OCI-M1 (cell line): ENCODE results near the gene HOXD4.

Experiments used
- DNase-seq: peaks from one replicate; lab custom pipeline; 2025; lab: John Stamatoyannopoulos, UW

The HOXD4 gene

DNA sequence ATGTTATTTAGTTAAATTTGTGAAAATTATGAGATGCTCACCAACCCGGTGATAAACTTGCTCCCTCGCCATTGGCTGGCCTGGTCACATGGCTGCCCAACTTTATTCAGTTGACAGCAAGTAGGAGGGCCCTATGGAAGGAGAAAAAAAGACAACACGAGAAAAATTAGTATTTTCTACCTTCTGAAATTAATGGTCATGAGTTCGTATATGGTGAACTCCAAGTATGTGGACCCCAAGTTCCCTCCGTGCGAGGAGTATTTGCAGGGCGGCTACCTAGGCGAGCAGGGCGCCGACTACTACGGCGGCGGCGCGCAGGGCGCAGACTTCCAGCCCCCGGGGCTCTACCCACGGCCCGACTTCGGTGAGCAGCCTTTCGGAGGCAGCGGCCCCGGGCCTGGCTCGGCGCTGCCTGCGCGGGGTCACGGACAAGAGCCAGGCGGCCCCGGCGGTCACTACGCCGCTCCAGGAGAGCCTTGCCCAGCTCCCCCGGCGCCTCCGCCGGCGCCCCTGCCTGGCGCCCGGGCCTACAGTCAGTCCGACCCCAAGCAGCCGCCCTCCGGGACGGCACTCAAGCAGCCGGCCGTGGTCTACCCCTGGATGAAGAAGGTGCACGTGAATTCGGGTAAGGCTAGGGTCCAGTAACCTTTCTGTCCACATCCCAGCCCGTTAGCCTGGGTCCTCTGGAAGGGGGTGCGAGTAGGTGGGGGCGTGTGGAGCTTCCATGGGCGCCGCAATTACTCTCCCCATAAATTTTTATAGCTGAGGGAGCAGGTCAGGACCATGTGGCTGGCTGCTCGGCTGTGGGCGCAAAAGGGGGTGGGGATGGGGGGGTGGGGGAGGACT lies at the start of gene HOXD4:
TSS of gene HOXD4 (plus strand) at position 109 of the 846 bp plus-strand sequence. CDS start at position 193, 84 bp downstream.
- DNase-seq, result no peak

DNA sequence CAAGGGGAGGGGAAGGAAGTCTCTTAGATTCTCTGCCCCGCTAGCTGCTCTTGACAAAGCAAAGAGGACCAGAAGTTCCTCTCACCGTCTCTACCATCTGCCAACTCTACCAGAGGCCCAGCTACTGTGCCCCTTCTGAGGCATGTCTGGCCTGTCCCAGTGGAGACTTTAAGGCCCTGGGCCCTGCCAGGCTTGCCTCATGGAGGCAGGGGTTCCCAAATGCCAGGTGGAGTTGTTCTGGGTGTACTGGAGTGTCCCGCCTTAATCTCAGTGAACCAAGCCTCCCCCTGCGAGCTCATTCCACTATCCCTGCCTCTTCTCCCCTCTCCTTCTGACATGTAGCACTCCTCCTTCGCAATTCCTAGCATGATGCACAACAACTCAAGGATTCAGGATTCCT lies 49.5 kb upstream of the HOXD4 start:
- no peak for DNase-seq

DNA sequence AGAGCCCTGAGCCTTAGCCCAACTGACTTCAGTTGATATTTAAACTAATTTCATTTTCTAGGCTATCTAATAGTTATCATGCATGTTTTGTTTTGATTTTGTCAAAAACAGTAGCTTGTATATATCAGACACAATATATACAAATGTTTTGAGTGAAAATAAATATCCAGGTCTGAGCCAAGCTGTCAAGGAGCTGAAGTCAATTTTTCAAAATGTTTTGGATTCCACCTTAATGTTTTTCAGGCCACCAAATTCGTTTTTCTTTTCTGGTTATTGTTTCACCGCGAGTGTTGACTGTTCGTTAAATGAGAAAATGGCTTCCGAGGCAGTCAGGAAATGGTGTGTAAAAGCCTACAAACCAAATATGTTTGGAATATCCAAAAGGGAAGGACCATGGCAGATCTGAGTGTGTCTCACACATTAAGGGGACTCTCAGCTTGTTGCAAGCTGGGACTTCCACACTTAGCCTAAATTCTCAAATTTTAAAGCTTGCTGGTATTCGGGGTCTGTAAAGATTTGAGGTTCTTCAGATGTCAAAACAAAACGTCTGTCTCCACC lies 49.0 kb upstream of the HOXD4 start:
- DNase-seq, result no peak

DNA sequence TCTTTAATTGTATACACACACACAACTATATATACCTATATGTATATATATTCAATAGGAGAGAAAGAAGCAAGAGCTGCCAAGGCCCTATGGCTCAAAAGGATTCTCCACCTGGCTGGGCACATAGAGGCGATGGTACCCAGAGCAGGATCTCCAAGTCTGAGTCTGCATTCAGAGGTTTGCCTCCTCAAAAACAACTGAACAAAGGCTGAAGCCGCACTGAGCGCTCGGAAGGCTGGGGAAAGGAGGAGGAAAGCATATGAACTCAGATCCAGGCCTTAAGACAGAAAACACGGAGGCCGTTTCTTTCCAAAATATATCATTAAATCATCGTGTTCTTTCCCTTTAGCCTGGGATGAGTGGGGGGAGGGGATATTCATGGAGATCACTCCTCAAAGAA lies 48.2 kb upstream of the HOXD4 start:
- no peak for DNase-seq

DNA sequence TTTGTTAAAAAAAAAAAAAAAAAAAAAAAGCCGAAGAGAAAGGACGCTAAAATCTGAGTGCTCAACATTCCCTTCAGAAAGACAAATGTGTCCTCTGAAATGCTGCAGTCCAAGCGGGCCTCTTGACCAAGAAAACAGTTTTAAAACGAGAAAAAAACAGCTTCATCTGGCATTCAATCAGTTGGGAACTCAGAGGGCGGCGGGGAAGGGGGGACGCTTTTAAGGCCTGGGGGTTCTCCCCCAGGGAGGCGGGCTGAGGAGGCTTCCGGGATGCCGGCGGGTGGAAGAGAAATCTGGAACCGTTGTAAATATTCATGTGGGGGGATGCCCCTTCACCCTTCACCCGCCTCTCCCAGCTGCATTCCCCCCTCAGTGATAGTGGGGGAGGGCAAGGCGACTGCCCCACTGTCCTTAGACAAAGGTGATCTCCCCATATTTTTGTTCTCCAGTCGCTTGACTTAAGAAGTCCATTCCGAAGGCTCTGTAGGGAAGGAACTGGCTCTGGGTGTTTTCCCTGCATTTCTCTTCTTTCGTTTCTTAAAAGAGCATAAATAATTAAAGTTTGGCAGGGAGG lies 47.5 kb upstream of the HOXD4 start:
- DNase-seq, result no peak

DNA sequence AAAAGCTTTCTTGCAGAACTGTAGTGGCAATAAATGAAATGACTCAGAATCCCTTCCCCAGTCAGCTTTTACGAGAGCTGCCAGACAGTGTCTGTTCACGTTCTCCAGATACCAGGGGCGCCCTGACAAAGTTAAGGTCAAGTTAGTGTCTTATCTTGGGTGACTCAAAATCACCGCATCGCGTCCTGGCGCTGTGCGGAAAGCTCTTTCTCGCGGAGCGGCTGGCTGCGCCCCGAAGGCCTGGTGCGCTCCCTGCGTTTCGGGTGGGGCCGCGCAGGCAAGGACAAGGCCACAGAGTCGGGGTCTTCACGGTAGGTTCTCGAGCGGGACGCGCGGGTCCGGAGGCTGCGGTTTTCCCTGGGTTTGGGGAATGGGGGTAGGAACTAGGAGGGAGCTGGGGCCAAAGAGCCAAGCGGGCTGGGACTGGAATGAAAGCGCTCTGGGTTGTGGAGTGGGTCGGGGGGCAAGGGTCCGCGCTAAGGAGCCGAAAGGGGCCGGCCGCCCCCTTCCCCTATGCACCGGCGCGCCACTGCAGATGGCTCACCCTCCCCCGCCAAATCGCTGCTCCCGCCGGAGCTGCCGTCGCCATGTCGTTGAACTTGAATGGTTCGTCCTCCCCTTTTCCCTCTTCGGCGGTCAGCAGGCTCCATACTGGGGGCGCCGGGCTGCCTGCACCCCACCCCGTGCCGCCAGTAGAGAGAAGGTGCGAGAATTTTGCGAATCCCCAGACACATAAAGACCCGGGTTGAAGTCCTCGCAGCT lies 46.9 kb upstream of the HOXD4 start:
- no peak for DNase-seq

DNA sequence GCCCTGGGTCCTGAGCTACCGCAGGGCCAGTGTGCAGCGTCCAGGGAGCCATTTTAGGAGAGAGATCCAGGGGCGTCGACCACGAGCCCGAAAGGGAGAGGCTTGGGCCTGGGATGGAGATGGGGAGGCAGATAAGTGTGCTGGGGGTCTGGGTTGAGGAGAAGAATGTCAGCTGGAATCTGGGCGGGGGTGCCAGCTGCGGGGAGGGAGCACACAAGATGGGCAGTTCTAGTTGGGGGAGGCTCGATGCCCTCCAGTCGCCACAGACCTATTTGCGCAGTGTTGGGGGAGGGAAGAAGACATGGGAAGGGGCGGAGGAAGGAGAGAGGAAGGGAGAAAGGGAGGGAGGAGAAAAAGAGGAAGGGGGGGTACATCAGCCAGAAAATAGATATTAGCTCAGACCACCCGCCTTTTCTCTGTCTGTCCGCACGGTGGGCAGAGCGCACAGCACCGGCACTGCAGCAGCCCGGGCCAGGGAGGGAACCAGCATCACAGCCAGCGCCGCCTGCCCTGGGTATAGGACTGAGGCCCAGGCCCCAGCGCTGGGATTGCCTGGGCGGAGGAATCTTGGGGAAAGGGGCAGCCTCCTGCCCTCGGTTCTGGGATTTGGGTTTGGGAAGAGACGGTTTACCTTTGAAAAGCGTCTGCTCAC lies 46.1 kb upstream of the HOXD4 start:
- DNase-seq, result no peak

DNA sequence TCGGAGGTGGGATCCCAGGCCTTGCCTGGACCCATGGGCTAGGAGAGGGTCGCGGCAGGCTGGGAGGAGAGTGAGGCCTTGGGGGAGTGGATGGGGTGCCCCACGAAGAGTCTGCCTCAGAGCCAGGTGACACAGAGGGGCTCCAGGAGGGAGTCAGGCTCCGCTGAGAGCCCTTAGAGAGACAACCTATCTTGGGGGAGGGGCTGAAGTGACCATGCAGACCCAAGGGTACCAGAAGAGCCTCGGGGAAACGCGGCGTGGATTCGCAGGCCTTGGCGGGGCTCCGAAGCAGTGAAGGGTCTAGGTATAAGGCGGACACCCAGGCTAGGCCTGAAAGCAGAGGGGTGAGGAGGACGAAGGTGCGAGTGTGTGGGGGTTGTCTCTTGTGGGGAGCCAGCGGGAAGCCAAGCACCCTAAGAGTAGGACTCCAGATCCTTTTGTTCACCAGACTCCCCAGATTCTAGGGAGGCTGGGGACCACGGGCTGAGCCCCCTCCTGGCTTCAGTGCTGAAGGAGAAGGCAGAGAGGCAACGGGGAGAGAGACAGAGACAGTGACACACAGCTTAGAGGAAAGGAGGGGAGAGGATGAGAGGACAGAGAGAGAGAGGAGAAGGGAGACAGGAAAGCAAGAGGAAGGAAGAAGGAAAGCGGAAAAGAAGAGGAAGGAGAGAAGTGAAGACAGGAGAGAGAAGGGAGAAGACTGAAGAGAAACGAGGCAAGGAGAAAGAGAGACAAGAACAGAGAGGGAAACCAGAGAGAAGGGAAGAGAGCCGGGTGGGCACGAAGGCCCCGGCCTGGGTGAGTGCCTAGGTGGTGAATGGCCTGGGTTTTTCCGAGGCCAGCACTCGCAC lies 45.4 kb upstream of the HOXD4 start:
- no peak for DNase-seq

DNA sequence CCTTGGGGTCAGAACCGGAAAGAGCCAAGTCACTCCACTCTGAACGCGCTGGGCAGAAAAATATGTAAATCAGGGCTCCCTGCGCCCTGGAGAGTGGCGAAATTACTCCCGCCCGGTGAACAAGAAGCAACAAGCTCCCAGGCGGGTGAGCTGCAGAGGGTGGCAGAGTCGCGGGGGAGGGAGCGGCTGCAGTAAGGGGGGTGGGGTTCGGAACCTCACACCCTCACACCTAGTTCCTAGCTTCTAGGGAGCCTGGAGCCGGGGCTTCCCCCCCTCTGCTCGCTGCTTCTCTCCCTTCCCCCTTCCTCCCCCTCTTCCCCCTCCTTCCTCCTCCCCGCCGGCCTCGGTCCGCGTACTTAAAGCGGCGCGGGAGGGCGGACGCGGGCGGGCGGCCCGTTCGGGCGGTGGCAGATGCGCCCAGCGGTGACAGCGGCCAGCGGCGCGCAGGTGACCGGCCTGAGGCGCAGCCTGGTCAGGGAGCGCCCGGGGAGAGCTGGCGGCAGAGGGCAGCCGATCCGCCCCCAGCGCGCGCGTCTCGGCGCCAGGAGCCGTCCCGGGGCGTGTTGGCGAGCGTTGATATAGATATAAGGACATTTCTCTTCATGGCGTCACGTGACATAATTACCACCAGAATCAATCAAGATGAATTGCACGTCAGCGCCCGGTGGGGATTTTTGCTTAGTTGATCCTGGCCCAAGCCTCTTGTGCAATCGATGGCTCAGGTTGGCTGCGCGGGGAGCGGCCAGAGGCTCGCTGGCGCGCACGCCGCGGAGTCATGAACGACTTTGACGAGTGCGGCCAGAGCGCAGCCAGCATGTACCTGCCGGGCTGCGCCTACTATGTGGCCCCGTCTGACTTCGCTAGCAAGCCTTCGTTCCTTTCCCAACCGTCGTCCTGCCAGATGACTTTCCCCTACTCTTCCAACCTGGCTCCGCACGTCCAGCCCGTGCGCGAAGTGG lies 44.5 kb upstream of the HOXD4 start, which contains the start of gene HOXD11:
TSS of gene HOXD11 (plus strand) at position 700 of the 959 bp plus-strand sequence. CDS start at position 776, 76 bp downstream.
- no peak for DNase-seq

DNA sequence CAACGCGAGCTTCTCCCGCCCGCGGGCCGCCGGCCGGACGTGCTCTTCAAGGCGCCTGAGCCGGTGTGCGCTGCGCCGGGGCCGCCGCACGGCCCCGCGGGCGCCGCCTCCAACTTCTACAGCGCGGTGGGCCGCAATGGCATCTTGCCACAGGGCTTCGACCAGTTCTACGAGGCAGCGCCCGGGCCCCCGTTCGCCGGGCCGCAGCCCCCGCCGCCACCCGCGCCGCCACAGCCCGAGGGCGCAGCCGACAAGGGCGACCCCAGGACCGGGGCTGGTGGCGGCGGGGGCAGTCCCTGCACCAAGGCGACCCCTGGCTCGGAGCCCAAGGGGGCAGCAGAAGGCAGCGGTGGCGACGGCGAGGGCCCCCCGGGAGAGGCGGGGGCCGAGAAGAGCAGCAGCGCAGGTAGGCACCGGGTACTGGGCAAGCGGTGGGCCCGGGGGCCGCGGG lies 43.6 kb upstream of the HOXD4 start:
- DNase-seq, result no peak

DNA sequence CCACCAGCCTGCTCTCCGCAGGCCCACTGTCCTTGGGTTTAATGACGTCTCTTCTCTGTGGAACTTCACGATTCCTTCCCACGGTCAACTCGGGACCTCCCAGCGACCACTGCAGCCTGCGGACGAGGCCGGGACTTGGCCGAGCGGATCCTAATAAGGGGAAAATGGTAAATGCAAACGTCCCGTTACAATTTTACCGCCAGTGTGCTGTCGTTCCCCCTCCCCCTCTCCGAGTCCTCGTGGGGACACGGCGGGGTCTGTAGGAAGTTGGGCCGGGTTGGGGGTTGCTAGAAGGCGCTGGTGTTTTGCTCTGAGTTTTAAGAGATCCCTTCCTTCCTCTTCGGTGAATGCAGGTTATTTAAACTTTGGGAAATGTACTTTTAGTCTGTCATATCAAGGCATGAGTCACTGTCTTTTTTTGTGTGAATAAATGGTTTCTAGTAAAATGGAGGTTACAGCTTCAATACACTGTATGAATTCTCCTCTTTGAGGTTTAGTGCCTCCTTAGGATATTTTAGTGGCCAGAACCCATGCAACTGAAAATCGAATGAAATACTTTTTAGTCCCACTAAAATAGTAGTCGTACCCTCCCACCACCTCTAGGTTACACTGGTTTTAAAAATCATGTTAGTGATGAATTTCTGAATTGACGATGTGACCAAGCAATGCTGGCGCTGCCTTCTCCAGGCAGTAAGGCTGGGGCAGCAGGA lies 42.0 kb upstream of the HOXD4 start:
- DNase-seq, result no peak

DNA sequence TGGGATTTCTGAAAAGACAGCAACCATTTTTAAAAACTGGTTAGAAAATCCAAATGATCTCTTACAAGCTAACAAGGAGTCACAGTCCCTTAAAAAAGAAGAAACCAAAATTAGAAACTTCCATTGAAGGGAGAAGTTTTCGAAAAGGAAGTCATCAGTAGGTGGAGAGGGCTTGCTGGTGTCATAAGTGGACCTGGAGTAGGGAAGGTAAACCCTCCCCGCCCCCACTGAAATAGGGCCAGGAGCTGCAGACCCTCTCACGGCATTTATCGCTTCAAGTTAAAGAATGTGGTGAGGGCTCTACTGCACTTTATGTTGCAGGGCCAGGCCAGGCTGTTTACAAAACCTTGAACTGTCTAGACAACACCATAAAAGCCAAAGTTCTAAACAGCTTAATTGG lies 41.4 kb upstream of the HOXD4 start:
- DNase-seq, result no peak

DNA sequence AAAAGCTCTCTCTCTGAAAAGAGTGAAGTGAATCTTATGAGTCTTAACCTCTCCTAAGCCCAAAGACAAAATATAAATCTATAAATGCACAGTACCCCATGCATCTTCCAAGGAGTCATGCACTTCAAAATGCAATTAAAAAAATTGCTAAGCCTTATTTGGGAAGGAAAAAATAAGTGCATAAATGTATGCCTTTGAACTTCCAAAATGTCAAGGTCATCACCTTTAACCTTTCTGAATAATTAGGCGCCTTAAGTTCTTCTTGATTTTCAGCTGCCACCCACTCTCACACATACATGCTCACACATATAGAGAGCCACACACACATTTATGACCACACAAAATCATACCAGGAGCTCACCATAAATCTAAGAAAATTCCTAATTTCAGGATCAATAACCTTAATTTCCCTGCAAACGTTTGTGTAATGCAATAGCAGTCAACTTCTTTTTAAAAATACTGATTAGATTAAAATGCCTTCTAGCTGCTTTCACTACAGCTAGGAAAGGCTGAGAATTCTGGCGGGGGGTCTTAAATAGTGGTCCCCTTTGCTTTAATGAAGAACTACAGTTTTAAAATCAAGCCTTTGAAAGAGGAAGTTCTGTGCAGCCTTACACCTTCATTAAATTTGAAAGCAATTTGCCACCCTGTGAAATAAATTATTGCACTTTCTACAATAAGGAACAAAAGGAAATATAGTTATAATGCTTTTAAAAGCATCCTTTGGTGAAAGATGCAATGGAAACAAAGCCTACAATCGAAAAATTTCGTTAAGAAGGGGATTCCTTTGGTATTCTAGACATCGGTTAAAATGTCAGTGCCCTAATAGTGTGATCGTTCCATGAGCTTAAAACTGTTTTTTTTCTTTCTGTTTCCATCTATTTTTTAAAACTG lies 40.7 kb upstream of the HOXD4 start:
- no peak for DNase-seq

DNA sequence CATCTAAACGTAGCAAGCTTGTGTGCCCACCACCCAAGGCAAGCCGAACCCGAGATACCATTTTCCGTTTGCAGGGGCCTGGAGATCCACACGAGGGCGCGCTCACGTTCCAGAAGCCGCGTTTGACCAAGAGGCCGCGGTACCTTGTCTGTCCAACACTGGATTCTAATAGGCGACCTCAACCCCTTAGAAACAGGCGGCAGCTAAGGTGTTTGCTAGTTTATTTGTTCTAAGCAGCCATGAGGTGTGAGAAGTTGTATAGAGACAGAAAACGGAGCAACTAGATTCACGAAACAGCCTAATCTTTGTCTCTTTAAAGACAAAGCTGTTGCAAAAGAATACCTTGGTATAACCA lies 40.1 kb upstream of the HOXD4 start:
- peak; percentile 78 for DNase-seq

DNA sequence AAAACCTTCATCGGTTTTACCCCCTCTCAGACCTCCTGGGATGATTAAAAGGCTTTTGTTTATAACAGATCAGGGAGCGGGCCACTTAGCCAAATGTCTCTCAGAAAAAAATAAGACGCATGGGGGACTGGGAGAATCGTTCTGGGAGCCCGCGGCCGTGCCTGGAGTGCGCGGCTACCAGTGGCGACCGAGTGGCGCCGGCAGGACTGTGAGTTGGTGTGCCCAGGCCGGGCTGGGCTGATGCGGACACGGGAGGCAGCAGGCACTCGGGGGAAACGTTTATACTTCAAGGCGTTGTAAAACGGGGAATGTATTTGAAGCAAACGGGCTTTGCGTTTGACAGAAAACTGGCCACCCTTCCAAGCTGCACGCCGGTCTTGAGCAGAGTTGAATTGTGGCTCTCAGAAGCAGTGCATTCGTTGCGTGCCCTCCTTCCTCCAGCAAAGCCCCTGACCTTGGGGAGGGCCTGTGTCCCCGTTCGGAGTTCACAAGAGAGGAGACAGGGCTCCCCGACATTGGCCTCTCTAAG lies 39.4 kb upstream of the HOXD4 start:
- DNase-seq, result no peak

DNA sequence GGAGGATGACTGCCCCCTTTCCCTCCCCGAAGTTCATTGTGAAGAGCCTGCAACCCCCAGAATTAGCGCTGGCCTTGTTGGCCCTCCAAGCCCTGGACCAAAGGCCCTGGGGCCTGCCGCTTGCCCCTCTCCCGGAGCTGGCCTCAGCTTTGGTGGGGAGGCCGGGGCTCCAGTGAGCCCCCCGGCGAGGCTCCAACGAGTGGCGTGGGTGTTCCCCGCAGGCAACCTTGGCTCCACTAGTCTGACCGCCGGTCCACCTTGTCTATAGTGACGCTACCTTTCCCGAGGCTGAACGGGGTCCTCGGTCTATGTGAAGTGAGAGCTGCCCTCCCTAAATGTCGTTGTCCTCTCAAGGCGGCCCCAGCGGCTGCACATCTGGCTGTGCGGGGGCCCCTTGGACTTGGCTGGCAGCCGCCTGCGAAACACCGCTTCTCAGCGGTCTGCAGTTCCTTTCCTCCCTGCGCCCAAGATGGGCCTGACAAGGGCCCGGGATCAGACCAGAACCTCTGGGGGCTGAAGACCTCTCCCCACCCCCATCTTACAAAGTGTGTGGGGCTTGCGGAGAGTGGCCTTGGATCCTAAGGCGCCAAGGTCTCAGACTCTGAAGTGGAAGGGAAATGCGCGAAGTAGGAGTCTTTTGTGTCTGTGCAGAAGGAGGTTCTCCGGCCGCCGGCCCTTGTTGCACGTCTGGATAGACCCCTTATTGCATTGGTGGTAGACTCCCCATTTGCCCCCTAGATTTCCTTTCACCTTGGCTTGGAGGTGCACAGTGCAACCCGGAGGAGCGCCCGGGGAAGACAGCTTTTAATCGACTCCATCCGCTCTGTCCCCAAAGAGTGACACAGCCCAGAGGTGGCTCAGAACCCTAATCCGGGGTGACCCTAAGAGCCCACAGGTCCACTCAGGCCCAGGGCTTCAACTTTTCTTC lies 38.7 kb upstream of the HOXD4 start:
- no peak for DNase-seq
